ENCODE results near the gene ARHGAP28.
"Not testable (repeated sequence)": the region's sequence is repeated elsewhere in the genome, so short reads cannot be mapped to it uniquely, and the experiment has no call there.

The ARHGAP28 gene

GRCh38 chr18:6778459-6779247 lies 49.1 kb downstream of the ARHGAP28 start:
- DNase-seq = no peak

- no peak for DNase-seq
These were observed 51.7 kb downstream of the ARHGAP28 start for GRCh38 chr18:6781142-6781714.

- no peak for DNase-seq
These were observed 52.3 kb downstream of the ARHGAP28 start for GRCh38 chr18:6781796-6782195.

- DNase-seq = no peak
These were observed 53.3 kb downstream of the ARHGAP28 start for GRCh38 chr18:6782861-6783260.

- DNase-seq = no peak
These were observed 54.5 kb downstream of the ARHGAP28 start for GRCh38 chr18:6784046-6784445.

GRCh38 chr18:6785001-6785400 lies 55.5 kb downstream of the ARHGAP28 start:
- DNase-seq = no peak

- DNase-seq = no peak
These were observed 55.9 kb downstream of the ARHGAP28 start for GRCh38 chr18:6785411-6785810.

GRCh38 chr18:6792391-6792790 lies 62.9 kb downstream of the ARHGAP28 start:
- no peak for DNase-seq

- DNase-seq = no peak
These were observed 63.9 kb downstream of the ARHGAP28 start for GRCh38 chr18:6793455-6793854.

- DNase-seq = no peak
These were observed 64.5 kb downstream of the ARHGAP28 start for GRCh38 chr18:6793986-6794385.

- DNase-seq = no peak
These were observed 65.8 kb downstream of the ARHGAP28 start for GRCh38 chr18:6795307-6795706.

- DNase-seq = no peak
These were observed 67.0 kb downstream of the ARHGAP28 start for GRCh38 chr18:6796511-6796910.

GRCh38 chr18:6797171-6797570 lies 67.7 kb downstream of the ARHGAP28 start:
- no peak for DNase-seq

GRCh38 chr18:6798896-6799295 lies 69.4 kb downstream of the ARHGAP28 start:
- DNase-seq = no peak

- DNase-seq = not testable (repeated sequence)
These were observed 70.8 kb downstream of the ARHGAP28 start for GRCh38 chr18:6800309-6800708.

- DNase-seq = peak in 1 of 2 experiments; percentile 21
These were observed 78.2 kb downstream of the ARHGAP28 start for GRCh38 chr18:6807515-6808257.

- DNase-seq = no peak
These were observed 80.7 kb downstream of the ARHGAP28 start for GRCh38 chr18:6810191-6810590.

GRCh38 chr18:6811816-6812215 lies 82.3 kb downstream of the ARHGAP28 start:
- DNase-seq = no peak

- DNase-seq = no peak
These were observed 85.4 kb downstream of the ARHGAP28 start for GRCh38 chr18:6814882-6815425.

- DNase-seq = no peak
These were observed 86.6 kb downstream of the ARHGAP28 start for GRCh38 chr18:6816154-6816553.

- DNase-seq = no peak
These were observed 89.8 kb downstream of the ARHGAP28 start for GRCh38 chr18:6819332-6819731.

- DNase-seq = no peak
These were observed 90.8 kb downstream of the ARHGAP28 start for GRCh38 chr18:6820314-6820713.

GRCh38 chr18:6821356-6821755 lies 91.8 kb downstream of the ARHGAP28 start:
- no peak for DNase-seq

- not testable (repeated sequence) for DNase-seq
These were observed 97.6 kb downstream of the ARHGAP28 start for GRCh38 chr18:6827161-6827560.

Data from NCI-H2081 (cell line).